ENCODE data around the gene PSMC6.
"Not testable (repeated sequence)": the region's sequence is repeated elsewhere in the genome, so short reads cannot be mapped to it uniquely, and the experiment has no call there.

Gene PSMC6

GRCh38 chr14:52723514-52724359 is 16.7 kb downstream of the PSMC6 start:
- no peak for DNase-seq

- DNase-seq: no peak
These were observed 17.3 kb downstream of the PSMC6 start for GRCh38 chr14:52724360-52724644.

GRCh38 chr14:52727509-52727908 is 20.5 kb downstream of the PSMC6 start:
- DNase-seq: not testable (repeated sequence)

GRCh38 chr14:52729035-52729434 is 22.0 kb downstream of the PSMC6 start:
- DNase-seq: not testable (repeated sequence)

- DNase-seq: no peak
These were observed 22.6 kb downstream of the PSMC6 start for GRCh38 chr14:52729585-52729924.

GRCh38 chr14:52729925-52730708 is 23.1 kb downstream of the PSMC6 start, which contains the start of gene STYX:
STYX (plus strand) TSS chr14:52730166; CDS start chr14:52730475, 309 bp downstream.
- peak; percentile 97 for DNase-seq

- DNase-seq: peak; percentile 48
These were observed 23.7 kb downstream of the PSMC6 start for GRCh38 chr14:52730709-52731111.

GRCh38 chr14:52733824-52734223 is 26.8 kb downstream of the PSMC6 start:
- DNase-seq: no peak

GRCh38 chr14:52735921-52736489 is 29.0 kb downstream of the PSMC6 start:
- DNase-seq: peak; percentile 30

GRCh38 chr14:52738409-52738808 is 31.4 kb downstream of the PSMC6 start:
- peak; percentile 53 for DNase-seq

GRCh38 chr14:52740751-52741150 is 33.8 kb downstream of the PSMC6 start:
- DNase-seq: no peak

- peak; percentile 35 for DNase-seq
These were observed 34.9 kb downstream of the PSMC6 start for GRCh38 chr14:52741865-52742264.

- DNase-seq: no peak
These were observed 41.8 kb downstream of the PSMC6 start for GRCh38 chr14:52748647-52749292.

GRCh38 chr14:52755607-52756316 is 48.8 kb downstream of the PSMC6 start:
- no peak for DNase-seq

GRCh38 chr14:52759145-52759544 is 52.1 kb downstream of the PSMC6 start:
- DNase-seq: no peak

GRCh38 chr14:52762923-52763322 is 55.9 kb downstream of the PSMC6 start:
- DNase-seq: not testable (repeated sequence)

- no peak for DNase-seq
These were observed 60.2 kb downstream of the PSMC6 start for GRCh38 chr14:52767058-52767833.

GRCh38 chr14:52769887-52770286 is 62.9 kb downstream of the PSMC6 start:
- DNase-seq: no peak

- no peak for DNase-seq
These were observed 69.8 kb downstream of the PSMC6 start for GRCh38 chr14:52776816-52777215.

Data from hematopoietic multipotent progenitor cell treated with erythropoietin and hydrocortisone succinate and interleukin-3 and kit ligand, for 8 days (in vitro differentiated cells).